Activated CD8-positive, alpha-beta memory T cell treated with anti-CD3 and anti-CD28 coated beads for 4 hours (primary cell): ENCODE results near the gene SLC48A1.
"Not testable (repeated sequence)": the region's sequence is repeated elsewhere in the genome, so short reads cannot be mapped to it uniquely, and the experiment has no call there.

ENCODE experiments used
- DNase-seq, 2 donors: peaks; one replicate each; pipeline ENCODE4 v3.0.0-alpha.2; 2020; ENCODE audit warnings: low read depth in 2 of 2

SLC48A1 gene

DNA sequence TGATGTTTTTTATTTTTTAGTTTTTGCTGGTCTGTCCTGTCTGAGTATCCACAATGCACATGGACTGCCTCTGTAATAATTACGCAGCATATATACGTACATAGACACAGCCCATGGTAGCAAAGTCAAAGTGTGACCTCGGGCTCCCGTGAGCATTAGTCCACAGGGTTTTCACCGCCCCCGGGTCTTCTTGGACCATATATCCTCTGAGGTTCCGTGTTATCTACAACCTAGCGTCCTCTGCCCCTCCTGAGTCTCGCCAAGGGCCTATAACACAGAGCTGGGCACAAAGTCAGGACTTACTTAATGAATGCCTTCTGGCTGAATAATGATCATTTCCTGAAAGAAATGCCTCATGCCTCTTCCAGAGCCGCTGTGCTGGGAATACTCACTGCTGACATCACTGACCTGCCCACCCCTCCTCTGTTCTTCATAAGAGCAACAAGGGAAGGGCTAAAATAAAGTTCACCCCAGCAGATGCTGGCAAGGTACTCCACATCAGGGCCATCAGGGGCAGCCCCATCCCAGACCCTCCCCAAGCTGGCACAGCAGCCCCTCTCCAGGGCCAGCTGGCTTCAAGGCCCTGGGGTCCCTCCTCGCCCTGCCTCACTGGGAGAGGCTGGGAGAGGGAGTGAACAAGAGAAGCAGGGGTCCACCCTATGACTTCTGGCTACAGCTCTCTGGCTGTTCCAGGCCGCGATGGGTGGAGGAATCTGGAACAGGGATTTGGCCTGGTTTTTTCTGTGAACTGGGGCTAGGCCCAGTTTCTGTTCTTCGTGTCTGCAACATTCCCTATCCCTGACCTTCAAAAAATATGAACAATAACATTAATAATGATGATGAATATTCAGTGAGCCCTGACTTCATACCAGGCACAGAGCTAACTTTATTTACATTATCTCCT is 38.8 kb downstream of the SLC48A1 start:
- DNase-seq, result no peak

- DNase-seq, result peak; percentile 89
These were observed 39.9 kb downstream of the SLC48A1 start for GRCh38 chr12:47812797-47813510.

- no peak for DNase-seq
These were observed 40.6 kb downstream of the SLC48A1 start for GRCh38 chr12:47813511-47814196.

DNA sequence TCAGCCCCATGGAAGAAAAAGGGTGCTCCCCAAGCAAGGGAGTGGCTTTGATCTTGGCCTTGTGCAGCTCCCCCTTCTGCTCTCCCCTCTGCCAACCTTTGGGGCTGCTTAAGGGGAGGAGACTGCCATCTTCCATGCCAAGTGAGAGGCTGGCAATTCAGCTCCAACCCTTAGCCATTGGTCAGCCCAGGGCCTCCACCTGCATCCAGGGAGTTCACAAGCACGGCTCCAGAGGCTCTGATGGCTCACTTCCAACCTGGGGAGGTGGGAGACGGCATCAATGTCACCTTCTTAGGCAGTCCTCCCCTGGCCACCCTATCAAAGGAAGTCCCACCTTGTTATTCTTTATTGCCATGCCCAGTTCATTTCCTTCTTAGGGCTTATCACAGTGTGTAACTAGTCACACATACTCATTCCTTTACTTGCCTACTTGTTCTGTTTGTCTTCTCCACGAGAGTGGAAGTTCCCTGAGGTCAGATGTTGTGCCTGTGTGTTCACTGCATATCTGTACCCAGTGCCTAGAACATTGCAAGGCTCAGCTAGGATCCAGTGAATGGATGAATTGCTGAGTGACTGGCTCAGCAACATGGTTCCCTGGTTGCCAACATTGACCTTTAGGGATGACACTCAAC is 41.6 kb downstream of the SLC48A1 start:
- DNase-seq, result no peak

- not testable (repeated sequence) for DNase-seq
These were observed 42.4 kb downstream of the SLC48A1 start for GRCh38 chr12:47815447-47815846.

- no peak for DNase-seq
These were observed 43.6 kb downstream of the SLC48A1 start for GRCh38 chr12:47816403-47817271.

DNA sequence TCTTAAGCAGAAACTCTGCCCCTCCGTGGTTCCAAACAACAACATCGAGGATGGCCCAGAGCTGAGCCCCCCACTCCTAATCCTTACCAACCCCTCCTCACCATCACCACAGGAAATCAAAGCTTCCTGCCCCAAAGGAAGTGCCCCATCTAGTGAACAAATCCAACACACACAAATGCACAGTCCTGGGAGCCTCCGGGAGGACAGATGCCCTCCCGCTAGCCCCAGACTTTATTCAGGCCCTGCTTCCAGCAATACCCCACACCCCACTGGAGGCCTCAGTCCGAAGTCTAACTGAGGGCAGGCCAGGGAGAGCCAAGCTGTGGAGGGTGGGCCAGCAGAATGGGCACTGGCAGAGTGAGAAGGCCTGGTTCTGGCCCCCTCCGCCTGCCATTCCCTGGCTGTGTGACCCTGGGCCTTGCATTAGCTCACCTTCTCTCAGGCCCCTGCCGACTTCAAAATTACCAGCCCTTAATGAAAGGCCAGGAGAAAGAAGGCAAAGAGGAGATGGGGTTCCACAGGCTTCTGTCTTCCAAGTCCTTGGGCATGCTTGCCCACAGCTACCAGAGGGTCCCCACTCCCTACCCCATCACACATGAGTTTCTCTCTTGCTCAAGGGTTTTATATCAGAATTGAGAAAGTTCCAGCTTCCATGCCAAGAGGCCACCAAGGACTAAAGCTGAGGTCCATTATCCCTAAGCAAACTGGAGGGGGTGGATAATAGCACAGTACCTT is 44.4 kb downstream of the SLC48A1 start:
- no peak for DNase-seq

DNA sequence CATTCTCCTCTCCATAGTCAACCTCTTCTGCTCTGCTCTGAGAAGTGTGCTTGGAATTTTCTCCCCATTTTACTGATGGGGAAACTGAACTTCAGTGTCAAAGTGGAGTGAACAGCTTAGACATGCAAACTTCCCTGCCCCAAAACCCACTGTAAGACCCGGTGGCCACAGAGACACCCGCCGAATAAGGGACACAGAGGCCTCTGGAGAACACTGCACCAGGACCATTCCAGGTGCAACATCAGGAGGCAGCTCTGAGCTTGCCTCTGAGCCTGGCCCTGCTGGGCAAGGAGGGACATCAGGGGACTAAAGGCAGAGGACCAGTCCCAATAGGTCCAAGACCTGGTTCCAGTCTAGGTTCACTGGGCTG is 45.0 kb downstream of the SLC48A1 start:
- no peak for DNase-seq

DNA sequence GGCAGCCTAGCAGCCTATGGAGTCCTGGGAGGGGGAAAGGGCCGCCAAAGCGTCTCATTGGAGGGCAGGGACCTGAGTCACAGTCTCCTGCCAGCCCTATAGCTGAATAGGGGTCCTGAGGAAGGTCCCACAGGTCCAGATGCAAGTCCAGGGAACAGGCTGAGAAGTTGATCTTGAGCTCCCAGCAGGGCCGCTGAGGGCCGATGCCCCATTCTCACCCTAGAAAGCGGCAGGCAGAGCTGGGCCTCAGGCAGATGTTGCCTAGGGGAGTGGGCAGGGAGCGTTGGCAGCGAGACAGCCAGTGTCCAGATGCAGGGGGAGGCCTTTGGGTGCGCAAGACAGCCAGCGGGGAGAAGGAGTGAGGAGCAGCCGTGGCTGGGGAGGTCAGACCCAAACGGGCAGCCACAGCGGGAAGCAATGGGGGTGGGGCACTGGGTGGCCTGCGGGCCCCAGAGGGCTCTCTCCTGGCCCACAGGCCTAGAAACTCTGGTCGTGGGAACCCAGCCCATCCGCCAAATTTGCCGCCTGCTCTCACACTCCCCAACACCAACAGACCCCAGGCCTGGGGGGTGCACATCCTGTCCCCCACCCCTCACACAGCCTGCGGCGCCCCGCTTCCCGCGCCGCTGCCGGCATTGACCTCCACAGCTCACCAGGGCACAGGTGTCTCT is 45.6 kb downstream of the SLC48A1 start:
- no peak for DNase-seq

DNA sequence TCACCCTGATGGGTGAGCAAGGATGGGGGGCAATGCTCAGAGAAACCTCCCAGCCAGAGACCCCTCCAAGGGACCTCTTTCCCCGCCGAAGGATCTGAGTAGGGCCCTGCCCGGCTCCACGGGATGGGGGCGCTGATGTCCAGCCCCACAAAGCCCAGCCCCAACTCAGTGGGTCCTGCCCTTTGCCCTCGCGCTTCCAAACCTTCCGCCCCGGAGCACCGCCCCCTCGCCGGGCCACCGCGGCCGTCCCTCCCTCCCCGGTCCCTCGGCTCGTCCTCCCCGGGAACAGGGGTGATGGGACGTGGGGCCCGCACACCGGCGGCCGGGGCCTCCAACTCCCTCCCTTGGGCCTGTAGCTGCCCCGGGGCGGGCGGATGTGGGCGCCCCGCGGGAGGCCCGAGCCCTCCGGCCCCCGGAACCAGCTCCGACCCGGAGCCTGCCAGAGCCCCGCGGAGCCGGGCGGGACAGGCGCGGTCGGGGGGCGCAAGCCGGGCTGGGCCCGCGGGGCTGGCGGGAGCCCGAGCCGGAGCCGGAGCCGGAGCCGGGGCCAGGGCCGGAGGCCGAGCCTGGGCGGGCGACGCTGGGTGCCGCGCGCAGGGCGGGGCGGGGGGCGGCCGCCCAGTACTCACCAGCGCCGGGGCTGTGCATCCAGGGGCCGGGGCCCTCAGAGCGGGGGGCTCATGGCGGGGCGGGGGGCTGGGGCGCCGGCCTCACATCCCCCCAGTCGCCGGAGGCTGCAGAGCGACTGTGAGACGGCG is 46.3 kb downstream of the SLC48A1 start:
- no peak for DNase-seq

DNA sequence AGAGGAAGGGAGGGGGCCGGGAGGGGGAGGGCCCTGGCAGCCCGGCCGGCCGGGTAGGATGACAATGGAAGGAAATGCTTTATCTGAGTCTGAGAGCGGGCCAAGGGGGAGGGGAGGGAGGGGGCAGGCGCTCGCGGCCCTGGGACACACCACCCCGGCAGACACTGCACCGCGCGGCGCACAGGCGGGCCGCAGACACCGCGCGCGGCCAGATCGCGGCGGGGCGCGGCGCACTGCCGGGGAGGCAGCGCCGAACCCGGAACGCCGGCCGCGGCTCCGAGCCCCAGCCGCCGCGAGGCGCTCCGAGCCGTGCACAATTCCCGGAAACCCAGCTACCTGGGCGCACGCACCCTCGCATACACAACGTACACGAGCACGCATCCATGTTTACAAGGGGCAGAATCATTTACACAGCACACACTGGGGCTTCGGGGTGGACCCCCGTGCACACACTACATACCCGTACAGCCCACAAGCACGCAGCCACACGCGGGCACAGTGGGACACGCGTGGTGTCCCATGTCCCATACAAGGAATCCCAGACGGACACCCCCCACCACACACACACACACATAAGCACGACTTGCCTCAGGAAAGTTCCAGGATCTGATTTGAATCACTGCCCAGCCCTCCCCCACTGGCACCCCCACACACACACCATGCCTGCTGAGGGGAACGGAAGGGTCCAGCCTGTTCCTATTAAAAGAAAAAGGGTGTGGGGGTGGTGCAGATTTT is 47.0 kb downstream of the SLC48A1 start, which contains the start of gene HDAC7:
Gene HDAC7 (minus strand): TSS at position 8 of the 735 bp plus-strand sequence. CDS start 118 bp downstream, outside the sequence.
- no peak for DNase-seq

- no peak for DNase-seq
These were observed 47.8 kb downstream of the SLC48A1 start for GRCh38 chr12:47820631-47821345.

DNA sequence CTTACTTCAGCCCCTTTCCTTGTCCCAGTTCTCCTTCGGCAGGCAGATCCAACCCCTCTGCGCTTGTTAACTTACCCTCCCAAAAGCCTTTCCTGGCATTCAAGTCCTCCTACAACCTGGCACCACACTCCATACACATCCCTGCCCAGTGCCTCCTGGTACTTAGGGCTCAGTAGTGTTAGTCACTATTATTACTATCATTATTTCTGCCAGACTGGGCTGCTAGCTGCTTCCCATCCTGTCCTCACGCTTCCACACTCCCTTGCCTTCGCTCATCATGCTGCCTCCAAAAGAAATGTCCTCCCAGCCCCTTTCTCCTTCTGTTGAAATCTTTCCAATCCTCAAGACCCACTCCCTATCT is 48.3 kb downstream of the SLC48A1 start:
- DNase-seq, result no peak

DNA sequence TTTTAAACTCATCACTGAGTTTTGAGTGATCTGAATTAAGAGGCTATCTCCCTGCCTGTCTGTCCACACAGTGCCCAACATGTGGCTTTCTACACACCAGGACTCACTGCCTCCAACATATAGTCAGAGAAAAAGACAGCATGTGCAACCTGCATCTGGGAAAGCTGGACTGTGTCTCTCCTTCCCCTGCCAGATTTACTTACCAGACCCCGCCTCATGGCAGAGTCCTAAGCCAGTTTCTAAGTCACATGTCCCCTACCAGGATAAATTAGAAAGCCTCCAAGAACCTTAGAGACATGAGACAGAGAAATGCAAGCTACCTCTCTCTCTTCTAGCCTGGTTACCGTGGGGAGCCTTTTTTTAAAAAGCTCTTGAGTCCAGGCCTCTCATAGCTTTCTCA is 49.4 kb downstream of the SLC48A1 start:
- DNase-seq, result no peak

- DNase-seq, result no peak
These were observed 49.8 kb downstream of the SLC48A1 start for GRCh38 chr12:47822863-47823262.

- no peak for DNase-seq
These were observed 50.5 kb downstream of the SLC48A1 start for GRCh38 chr12:47823422-47824086.

GRCh38 chr12:47824198-47824597 is 51.2 kb downstream of the SLC48A1 start:
- no peak for DNase-seq
